A673 (cell line): Measurements from ENCODE around the gene ATP8B4. TPM values are rescaled to one million over a fixed set of nuclear protein-coding genes. Genes with fewer than 3 reads are reported as not detected.

ENCODE experiments used
- BruUV-seq: library from RNA; stranded (reverse); fragments of 400-500 nt; replicated peaks from 2 replicates; lab custom pipeline; 2021; lab: Mats Ljungman, UMichigan
- CTCF ChIA-PET: fragments of 300-600 bp; sonication (Branson Sonifier 250); formaldehyde crosslinking; loops from one replicate; lab custom pipeline; 2022; ENCODE audit warnings: antibody characterized with exemption; lab: Charles Lee
- POLR2A ChIA-PET: fragments of 300-600 bp; sonication (Branson Sonifier 250); formaldehyde crosslinking; loops from one replicate; lab custom pipeline; 2022; ENCODE audit warnings: antibody characterized with exemption; ENCODE audit not compliant: low non-redundant PET; lab: Charles Lee
- DNase-seq: peaks from one replicate; pipeline ENCODE4 v3.0.0-alpha.2; 2015; ENCODE audit warnings: low spot score
- H3K27ac ChIP-seq: fragments of 200-600 bp; sonication (generic); 2 replicates; pipeline ENCODE4 v1.5.1; 2016; ENCODE audit warnings: mixed run types, low read depth, mild to moderate bottlenecking, mixed read lengths, antibody characterized with exemption, low read length; ENCODE audit not compliant: poor library complexity, severe bottlenecking
- H3K27me3 ChIP-seq: fragments of 200-600 bp; sonication (generic); replicated peaks from 2 replicates; pipeline ENCODE4 v1.6.1; 2017; ENCODE audit warnings: mixed run types, low read depth, mild to moderate bottlenecking, mixed read lengths, antibody characterized with exemption, low read length; ENCODE audit not compliant: insufficient read depth, poor library complexity
- H3K36me3 ChIP-seq: fragments of 200-600 bp; sonication (generic); 2 replicates; pipeline ENCODE4 v1.6.1; 2016; ENCODE audit warnings: mixed run types, mild to moderate bottlenecking, mixed read lengths, antibody characterized with exemption, low read length; ENCODE audit not compliant: insufficient read depth, poor library complexity, severe bottlenecking
- H3K4me1 ChIP-seq: fragments of 200-600 bp; sonication (generic); 2 replicates; pipeline ENCODE4 v1.6.1; 2017; ENCODE audit warnings: mixed run types, mild to moderate bottlenecking, mixed read lengths, antibody characterized with exemption, low read length; ENCODE audit not compliant: insufficient read depth, poor library complexity, severe bottlenecking
- H3K4me3 ChIP-seq: fragments of 200-600 bp; sonication (generic); 2 replicates; pipeline ENCODE4 v1.5.1; 2016; ENCODE audit warnings: low read depth, mixed run types, mild to moderate bottlenecking, mixed read lengths, low read length; ENCODE audit not compliant: poor library complexity, severe bottlenecking
- H3K9me3 ChIP-seq: fragments of 200-600 bp; sonication (generic); 2 replicates; pipeline ENCODE4 v1.6.1; 2016; ENCODE audit warnings: mixed run types, low read depth, mild to moderate bottlenecking, mixed read lengths, antibody characterized with exemption, low read length; ENCODE audit not compliant: poor library complexity, severe bottlenecking
- CTCF ChIP-seq: fragments of 300-800, 200-600 bp; sonication (generic); conservative IDR thresholded peaks from 2 replicates; pipeline ENCODE4 v1.5.1; 2017; ENCODE audit warnings: low read depth, mild to moderate bottlenecking, antibody characterized with exemption, low read length, moderate library complexity, mixed read lengths
- EZH2 ChIP-seq: fragments of 200-600 bp; sonication (generic); IDR thresholded peaks from 2 replicates; pipeline ENCODE4 v1.6.1; 2017; ENCODE audit warnings: borderline replicate concordance, low read depth, mild to moderate bottlenecking, mixed read lengths, antibody characterized with exemption, low read length; ENCODE audit not compliant: poor library complexity, severe bottlenecking
- intact Hi-C: fragments of 100-400 bp; cut with micrococcal nuclease; formaldehyde crosslinking; loops from one replicate; pipeline ENCODE4 v1.10.0; 2022; ENCODE audit not compliant: unreplicated experiment
- total RNA-seq: library from RNA; stranded (reverse); gene quantifications from 2 replicates; pipeline ENCODE4 v1.2.3, GENCODE V29; 2021

ATP8B4 gene
- total RNA-seq, 1 experiment from 2014 or later: 0.30 TPM

- BruUV-seq: no TSS peak
- CTCF ChIA-PET: no interaction called here
- Histone ChIP-seq H3K4me1 (no peaks in the 10 kb centered on the region), H3K36me3 (no peaks in the 10 kb centered on the region), H3K27me3 (no peaks in the 10 kb centered on the region), H3K4me3 (no peak overlapping the region), H3K27ac (no peak overlapping the region), H3K9me3 (no peaks in the 10 kb centered on the region)
- TF ChIP-seq CTCF: no peak
- no peak for TF ChIP-seq EZH2
- intact Hi-C loops: no loop called here
- POLR2A ChIA-PET: no interaction called here
- no peak for DNase-seq
These were observed 220.3 kb downstream of the ATP8B4 start for GRCh38 chr15:49898575-49899283.

- ChIA-PET CTCF (no interaction called here), POLR2A (no interaction called here)
- BruUV-seq: no TSS peak
- intact Hi-C loops: no loop called here
- no peaks in the 10 kb centered on the region for H3K9me3 ChIP-seq
- no peaks in the 10 kb centered on the region for H3K27me3 ChIP-seq
- no peak for TF ChIP-seq CTCF
- no peak for TF ChIP-seq EZH2
- DNase-seq: no peak
- H3K4me3 ChIP-seq: no peak overlapping the region
- H3K27ac ChIP-seq: no peak overlapping the region
- no peaks in the 10 kb centered on the region for H3K36me3 ChIP-seq
- no peaks in the 10 kb centered on the region for H3K4me1 ChIP-seq
These were observed 220.9 kb downstream of the ATP8B4 start for GRCh38 chr15:49898097-49898496.

- Histone ChIP-seq H3K9me3 (no peaks in the 10 kb centered on the region), H3K4me3 (no peak overlapping the region), H3K27ac (no peak overlapping the region), H3K36me3 (no peaks in the 10 kb centered on the region), H3K4me1 (no peaks in the 10 kb centered on the region), H3K27me3 (no peaks in the 10 kb centered on the region)
- CTCF ChIA-PET: no interaction called here
- POLR2A ChIA-PET: no interaction called here
- no peak for DNase-seq
- intact Hi-C loops: no loop called here
- no peak for TF ChIP-seq EZH2
- no peak for TF ChIP-seq CTCF
- no TSS peak for BruUV-seq
These were observed 223.4 kb downstream of the ATP8B4 start for GRCh38 chr15:49895347-49896223.
